GM23248 (cell line): ENCODE results near the gene COQ9. TPM values are rescaled to one million over a fixed set of nuclear protein-coding genes. Genes with fewer than 3 reads are reported as not detected.
A peak's percentile ranks its signal among the peaks of the same experiment; 100 is the strongest.

Experiments used
- DNase-seq: peaks from one replicate; pipeline ENCODE4 v3.0.0-alpha.2; 2015
- H2AFZ ChIP-seq: fragments of 200-600 bp; sonication (generic); 2 replicates; pipeline ENCODE4 v1.6.1; 2016; ENCODE audit warnings: antibody characterized with exemption
- H3F3A ChIP-seq: fragments of 200-600 bp; sonication (generic); 2 replicates; pipeline ENCODE4 v1.6.1; 2016; ENCODE audit warnings: mild to moderate bottlenecking, antibody characterized with exemption, mixed run types; ENCODE audit not compliant: insufficient read depth
- H3K27ac ChIP-seq: fragments of 200-600 bp; sonication (generic); 2 replicates; pipeline ENCODE4 v1.5.1; 2016; ENCODE audit warnings: mild to moderate bottlenecking
- H3K27me3 ChIP-seq: fragments of 200-600 bp; sonication (generic); replicated peaks from 2 replicates; pipeline ENCODE4 v1.6.1; 2016; ENCODE audit warnings: mild to moderate bottlenecking; ENCODE audit not compliant: insufficient read depth
- H3K36me3 ChIP-seq: fragments of 200-600 bp; sonication (generic); 2 replicates; pipeline ENCODE4 v1.6.1; 2016; ENCODE audit warnings: low read depth, mild to moderate bottlenecking
- H3K4me1 ChIP-seq: fragments of 200-600 bp; sonication (generic); 2 replicates; pipeline ENCODE4 v1.6.1; 2016; ENCODE audit warnings: mild to moderate bottlenecking; ENCODE audit not compliant: insufficient read depth
- H3K4me2 ChIP-seq: fragments of 200-600 bp; sonication (generic); one replicate; pipeline ENCODE4 v1.6.1; 2016; ENCODE audit warnings: mild to moderate bottlenecking; ENCODE audit not compliant: unreplicated experiment
- H3K4me3 ChIP-seq: fragments of 200-600 bp; sonication (generic); 2 replicates; pipeline ENCODE4 v1.5.1; 2016; ENCODE audit warnings: mild to moderate bottlenecking
- H3K79me2 ChIP-seq: fragments of 200-600 bp; sonication (generic); 2 replicates; pipeline ENCODE4 v1.6.1; 2016; ENCODE audit warnings: mild to moderate bottlenecking; ENCODE audit not compliant: insufficient read depth
- H3K9ac ChIP-seq: fragments of 200-600 bp; sonication (generic); 2 replicates; pipeline ENCODE4 v1.6.1; 2016; ENCODE audit warnings: mild to moderate bottlenecking
- H3K9me2 ChIP-seq: fragments of 200-600 bp; sonication (generic); 2 replicates; pipeline ENCODE4 v1.6.1; 2016; ENCODE audit warnings: mixed run types, mild to moderate bottlenecking, moderate library complexity; ENCODE audit not compliant: insufficient read depth
- H3K9me3 ChIP-seq: fragments of 200-600 bp; sonication (generic); one replicate; pipeline ENCODE4 v1.6.1; 2017; ENCODE audit warnings: low read depth
- H4K20me1 ChIP-seq: fragments of 200-600 bp; sonication (generic); 2 replicates; pipeline ENCODE4 v1.6.0; 2016; ENCODE audit not compliant: insufficient read depth
- EZH2 ChIP-seq: fragments of 200-600 bp; sonication (generic); IDR thresholded peaks from 2 replicates; pipeline ENCODE4 v1.6.1; 2018; ENCODE audit warnings: antibody characterized with exemption, mild to moderate bottlenecking; ENCODE audit not compliant: insufficient read depth, poor library complexity, severe bottlenecking
- EZH2phosphoT487 ChIP-seq: fragments of 200-600 bp; sonication (generic); IDR thresholded peaks from 2 replicates; pipeline ENCODE4 v1.6.1; 2018; ENCODE audit warnings: antibody characterized with exemption, moderate library complexity, mild to moderate bottlenecking, low read depth; ENCODE audit not compliant: insufficient read depth
- WGBS, 2 experiments: methylation state at CpG; one replicate each; pipeline ENCODE4 v1.1.6; 2015 to 2017; ENCODE audit warnings: low lambda C conversion rate in 2 of 2, low coverage in 1 of 2; ENCODE audit errors: missing lambda C conversion rate in 2 of 2; 5-methylcytosine and 5-hydroxymethylcytosine counted together
- in situ Hi-C: fragments of 300-500 bp; cut with MboI; formaldehyde crosslinking; loops from 2 replicates; pipeline ENCODE4 v1.15.0; 2020
- polyA plus RNA-seq: library from polyadenylated mRNA; unstranded; fragments of >200 nt; fragmentation: Nextera tagmentation; extraction: Ambion mirVana; gene quantifications from 2 replicates; pipeline ENCODE4 v1.2.1, GENCODE V29; 2016
- total RNA-seq: library from RNA; depleted of rRNA; stranded (reverse); fragments of >200 nt; shearing (Covaris generic); gene quantifications from 2 replicates; pipeline ENCODE4 v1.2.3, GENCODE V29; 2014

COQ9 gene
- total and polyA plus RNA-seq, 2 experiments from 2014 or later, result 41.3 to 41.8 TPM

DNA sequence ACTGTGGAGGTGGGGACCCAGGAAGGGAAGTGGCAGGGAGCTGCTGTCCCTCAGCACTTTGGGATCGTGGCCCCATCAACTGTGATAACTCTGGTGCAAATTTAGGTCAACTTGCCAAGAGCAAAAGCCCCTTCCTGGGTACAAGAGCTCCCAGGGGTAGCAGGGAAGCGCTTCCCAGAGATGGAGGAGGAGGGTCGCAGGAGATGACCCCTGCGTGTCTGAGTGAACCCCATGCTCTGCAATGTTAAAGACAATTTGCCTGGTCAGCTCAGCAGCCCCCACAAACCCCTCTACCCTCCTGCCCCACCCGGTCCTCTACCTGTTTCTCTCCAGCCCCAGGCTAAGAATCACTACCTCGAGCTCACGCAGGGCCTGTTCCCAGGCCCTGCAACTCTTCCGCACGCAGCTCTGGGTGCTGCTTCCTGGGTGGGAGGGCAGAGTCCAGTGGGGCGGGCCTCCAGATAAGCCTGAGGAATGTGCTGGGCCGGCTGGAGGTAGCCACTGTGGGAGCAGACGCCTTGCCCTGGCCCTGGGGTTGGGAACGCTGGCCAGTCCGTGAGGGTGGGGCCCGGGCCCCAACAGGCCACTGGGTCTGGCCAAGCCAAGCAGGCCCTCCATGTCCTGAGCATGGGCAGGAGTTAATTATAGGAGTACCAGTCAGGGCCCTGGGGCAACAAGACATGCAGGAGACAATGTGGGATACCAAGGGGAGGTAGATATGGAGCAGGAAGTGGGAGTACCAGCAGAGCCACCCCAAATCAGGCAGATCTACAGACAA, 32.9 kb downstream of the COQ9 start:
- Histone ChIP-seq H3K27ac (peak overlapping the region; percentile 56), H3K9me2 (no peaks in the 10 kb centered on the region), H3F3A (0 out of 2 replicates have a peak, but pooled peaks cover 10% of the 10 kb centered on the region), H3K4me3 (peak overlapping the region; percentile 65), H3K27me3 (no peaks in the 10 kb centered on the region), H3K9me3 (no peaks in the 10 kb centered on the region), H2AFZ (peak overlapping the region; percentile 53), H3K4me1 (peaks cover 20% of the 10 kb centered on the region), H4K20me1 (no peaks in the 10 kb centered on the region), H3K79me2 (peaks cover 44% of the 10 kb centered on the region), H3K4me2 (peak overlapping the region; percentile 82), H3K9ac (peak overlapping the region; percentile 54), H3K36me3 (no peaks in the 10 kb centered on the region)
- DNase-seq, result peak; percentile 74
- TF ChIP-seq EZH2phosphoT487 (no peak), EZH2 (no peak)
- in situ Hi-C loops, result no loop called here
- 18 to 31% methylated on average over 8 to 15 of the region's 15 CpGs for WGBS, 2 experiments

DNA sequence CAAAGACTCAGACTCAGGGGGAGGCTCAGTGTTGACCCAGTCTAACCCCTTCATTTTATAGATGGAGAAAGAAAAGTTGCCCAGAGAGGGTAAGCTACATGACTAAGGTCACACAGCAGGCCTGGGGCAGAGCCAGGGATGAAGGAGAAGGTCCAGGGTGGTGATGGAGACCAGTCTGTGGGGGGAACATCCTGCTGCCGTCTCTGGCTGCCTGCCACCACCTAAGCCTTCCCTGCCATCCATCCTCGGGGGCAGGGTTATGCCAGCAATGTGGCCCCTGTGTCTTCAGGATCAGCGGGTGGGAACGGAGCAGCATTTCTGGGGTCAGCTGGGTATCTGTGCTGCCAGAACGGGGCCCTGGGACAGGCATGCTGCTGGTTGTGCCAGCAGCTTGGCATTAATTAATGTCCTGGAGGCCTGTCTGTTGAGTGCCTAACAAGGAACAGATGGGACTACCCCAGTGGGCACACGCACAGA, 33.5 kb downstream of the COQ9 start:
- WGBS, 2 experiments, result 41 to 44% methylated on average over 6 of the region's 6 CpGs
- Histone ChIP-seq H3K9me3 (no peaks in the 10 kb centered on the region), H3K36me3 (no peaks in the 10 kb centered on the region), H2AFZ (peak overlapping the region; percentile 53; the same call in 1 of the 2 replicates), H3K79me2 (peaks cover 50% of the 10 kb centered on the region), H3K9me2 (no peaks in the 10 kb centered on the region), H3K27ac (peak overlapping the region; percentile 56), H3F3A (0 out of 2 replicates have a peak, but pooled peaks cover 10% of the 10 kb centered on the region), H3K9ac (peak overlapping the region; percentile 54), H3K4me1 (peaks cover 25% of the 10 kb centered on the region), H3K4me3 (no peak overlapping the region), H3K4me2 (peak overlapping the region; percentile 82), H4K20me1 (no peaks in the 10 kb centered on the region), H3K27me3 (no peaks in the 10 kb centered on the region)
- in situ Hi-C loops, result no loop called here
- TF ChIP-seq EZH2, result no peak
- TF ChIP-seq EZH2phosphoT487, result no peak
- no peak for DNase-seq

DNA sequence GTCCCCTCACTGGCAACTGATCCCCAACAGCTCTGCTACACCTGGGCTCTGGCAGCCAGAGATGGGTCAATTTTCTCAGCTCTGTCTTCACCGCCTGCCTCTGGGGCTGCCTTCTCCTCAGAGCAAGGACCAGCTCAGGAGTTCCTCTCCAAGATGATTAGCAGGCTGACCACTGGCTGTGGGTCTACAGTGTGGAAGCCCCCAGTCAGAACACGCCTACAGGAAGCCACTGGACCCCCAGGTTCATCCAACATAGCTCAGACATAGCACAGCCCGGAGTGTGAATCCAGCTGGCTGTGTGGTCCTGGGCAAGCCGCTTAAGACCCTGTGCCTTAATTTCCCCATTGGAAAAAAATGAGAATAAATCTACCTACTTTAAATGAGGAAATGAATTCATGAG, 34.1 kb downstream of the COQ9 start:
- WGBS, 2 experiments, result 85 to 89% methylated on average over 4 of the region's 4 CpGs

DNA sequence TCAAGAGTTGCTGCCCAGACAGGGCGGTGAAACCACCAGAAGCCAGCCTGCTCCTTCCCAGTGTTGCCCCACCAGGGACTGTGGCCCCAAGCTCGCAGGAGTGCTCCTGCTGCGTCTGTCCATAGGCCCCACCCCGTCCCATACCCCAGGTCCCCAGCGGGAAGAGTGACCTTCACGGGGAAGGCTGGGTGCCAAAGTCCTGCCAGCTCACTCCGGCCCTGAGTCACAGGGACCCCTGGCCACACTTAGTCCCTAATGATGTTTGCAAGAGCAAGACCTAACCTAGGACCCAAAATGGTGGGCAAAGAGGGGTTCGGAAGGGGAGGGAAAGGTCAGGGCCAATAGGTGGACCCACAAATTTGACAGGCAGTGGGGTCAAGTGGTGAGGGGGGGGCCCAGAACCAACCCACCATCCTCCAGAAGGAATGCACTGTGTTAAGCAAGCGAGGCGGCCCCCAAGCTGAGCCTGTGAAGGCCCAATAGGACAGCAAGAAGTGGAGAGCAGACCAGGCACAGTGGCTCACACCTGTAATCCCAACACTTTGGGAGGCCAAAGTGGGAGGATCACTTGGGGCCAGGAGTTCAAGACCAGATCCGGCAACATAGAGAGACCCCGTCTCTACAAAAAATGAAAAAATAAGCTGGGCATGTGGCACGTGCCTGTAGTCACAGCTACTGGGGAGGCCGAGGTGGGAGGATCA, 35.7 kb downstream of the COQ9 start:
- 77 to 83% methylated on average over 14 of the region's 14 CpGs for WGBS, 2 experiments
- H3K36me3 ChIP-seq, result no peaks in the 10 kb centered on the region
- no peak overlapping the region for H3K4me3 ChIP-seq
- no peak overlapping the region for H3K9ac ChIP-seq
- no peak overlapping the region for H2AFZ ChIP-seq
- H3K79me2 ChIP-seq, result peaks cover 29% of the 10 kb centered on the region
- in situ Hi-C loops, result no loop called here
- no peaks in the 10 kb centered on the region for H3K9me3 ChIP-seq
- H3K4me2 ChIP-seq, result no peak overlapping the region
- peaks cover 34% of the 10 kb centered on the region for H3K4me1 ChIP-seq
- DNase-seq, result no peak
- H3F3A ChIP-seq, result 0 out of 2 replicates have a peak, but pooled peaks cover 10% of the 10 kb centered on the region
- H4K20me1 ChIP-seq, result no peaks in the 10 kb centered on the region
- TF ChIP-seq EZH2phosphoT487, result no peak
- no peak for TF ChIP-seq EZH2
- H3K9me2 ChIP-seq, result no peaks in the 10 kb centered on the region
- H3K27me3 ChIP-seq, result no peaks in the 10 kb centered on the region
- H3K27ac ChIP-seq, result no peak overlapping the region

More for the DNA sequence above, 34.1 kb downstream of the COQ9 start:
- H3K27me3 ChIP-seq, result no peaks in the 10 kb centered on the region
- H3F3A ChIP-seq, result 0 out of 2 replicates have a peak, but pooled peaks cover 10% of the 10 kb centered on the region
- no peak overlapping the region for H2AFZ ChIP-seq
- H3K36me3 ChIP-seq, result no peaks in the 10 kb centered on the region
- H3K79me2 ChIP-seq, result peaks cover 44% of the 10 kb centered on the region
- H3K9ac ChIP-seq, result no peak overlapping the region
- no peaks in the 10 kb centered on the region for H3K9me3 ChIP-seq
- H3K9me2 ChIP-seq, result no peaks in the 10 kb centered on the region
- no peak overlapping the region for H3K4me2 ChIP-seq
- peaks cover 25% of the 10 kb centered on the region for H3K4me1 ChIP-seq
- H3K27ac ChIP-seq, result no peak overlapping the region
- DNase-seq, result no peak
- no peaks in the 10 kb centered on the region for H4K20me1 ChIP-seq
- no peak for TF ChIP-seq EZH2
- TF ChIP-seq EZH2phosphoT487, result no peak
- in situ Hi-C loops, result no loop called here
- no peak overlapping the region for H3K4me3 ChIP-seq
